ENCODE data around the gene SYT15.
"Not testable (repeated sequence)": the region's sequence is repeated elsewhere in the genome, so short reads cannot be mapped to it uniquely, and the experiment has no call there.

DNA sequence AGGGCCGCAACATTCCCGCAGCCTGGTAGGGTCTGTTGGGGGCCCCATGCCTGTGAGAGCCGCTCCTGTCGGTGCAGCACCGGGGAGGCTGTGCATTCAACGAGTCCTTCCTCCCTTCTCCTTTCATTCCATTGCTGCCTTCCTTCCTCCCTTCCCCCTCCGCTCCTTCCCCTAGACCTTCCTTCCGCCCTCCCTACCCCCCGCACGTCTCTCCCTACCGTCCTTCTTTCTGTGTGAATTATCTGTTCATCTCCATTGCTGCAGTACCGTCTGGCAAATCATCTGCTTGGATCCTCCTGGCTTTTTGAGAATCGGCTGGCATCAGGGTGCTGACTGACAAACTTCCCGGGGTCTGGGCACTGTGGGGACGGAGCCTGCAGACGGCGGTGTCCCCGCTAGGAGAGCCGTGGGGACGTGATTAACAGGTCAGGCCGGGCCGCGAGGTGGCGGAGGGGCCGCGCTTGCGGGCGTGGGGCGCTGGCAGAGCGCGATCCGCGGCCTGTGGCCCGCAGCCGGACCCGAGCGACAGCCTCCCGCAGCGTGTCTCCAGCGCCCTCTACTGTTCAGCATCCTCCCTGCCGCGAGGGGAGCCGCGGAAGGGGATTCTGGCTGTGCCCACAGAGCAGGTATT, 18.8 kb downstream of the SYT15 start:
- not testable (repeated sequence) for TF ChIP-seq EZH2phosphoT487 (IDR thresholded peaks at IDR 0.05; ENCODE audit: low read length)
- TF ChIP-seq, protein P1, sequence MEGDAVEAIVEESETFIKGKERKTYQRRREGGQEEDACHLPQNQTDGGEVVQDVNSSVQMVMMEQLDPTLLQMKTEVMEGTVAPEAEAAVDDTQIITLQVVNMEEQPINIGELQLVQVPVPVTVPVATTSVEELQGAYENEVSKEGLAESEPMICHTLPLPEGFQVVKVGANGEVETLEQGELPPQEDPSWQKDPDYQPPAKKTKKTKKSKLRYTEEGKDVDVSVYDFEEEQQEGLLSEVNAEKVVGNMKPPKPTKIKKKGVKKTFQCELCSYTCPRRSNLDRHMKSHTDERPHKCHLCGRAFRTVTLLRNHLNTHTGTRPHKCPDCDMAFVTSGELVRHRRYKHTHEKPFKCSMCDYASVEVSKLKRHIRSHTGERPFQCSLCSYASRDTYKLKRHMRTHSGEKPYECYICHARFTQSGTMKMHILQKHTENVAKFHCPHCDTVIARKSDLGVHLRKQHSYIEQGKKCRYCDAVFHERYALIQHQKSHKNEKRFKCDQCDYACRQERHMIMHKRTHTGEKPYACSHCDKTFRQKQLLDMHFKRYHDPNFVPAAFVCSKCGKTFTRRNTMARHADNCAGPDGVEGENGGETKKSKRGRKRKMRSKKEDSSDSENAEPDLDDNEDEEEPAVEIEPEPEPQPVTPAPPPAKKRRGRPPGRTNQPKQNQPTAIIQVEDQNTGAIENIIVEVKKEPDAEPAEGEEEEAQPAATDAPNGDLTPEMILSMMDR (IDR thresholded peaks at IDR 0.05; ENCODE audit: low read length) = not testable (repeated sequence)

Data from MM.1S (cell line).